Measurements from ENCODE around the gene COL5A2. TPM values are rescaled to one million over a fixed set of nuclear protein-coding genes. Genes with fewer than 3 reads are reported as not detected.

Gene COL5A2
- polyA plus RNA-seq, 4 donors, result 0.45 to 66.1 (median 7.8) TPM

- FAIRE-seq, result no peak
- no peaks in the 10 kb centered on the region for H3K9me3 ChIP-seq (ENCODE audit: control insufficient read depth in 2 of 2, insufficient read depth in 1 of 2, low read depth in 1 of 2, low read length in 1 of 2)
- H3K27me3 ChIP-seq (ENCODE audit: control insufficient read depth in 3 of 3, insufficient read depth in 3 of 3, low read length in 3 of 3), result no peaks in the 10 kb centered on the region
- H3K4me3 ChIP-seq (ENCODE audit: low read depth in 1 of 3, low read length in 3 of 3), result no peak overlapping the region
- no peaks in the 10 kb centered on the region for H3K4me1 ChIP-seq (ENCODE audit: control insufficient read depth in 3 of 3, insufficient read depth in 2 of 3, low read depth in 1 of 3, low read length in 2 of 3)
- no peak overlapping the region for H3K27ac ChIP-seq (ENCODE audit: low read depth in 1 of 3, low read length in 2 of 3)
- no peak for DNase-seq
- H3K36me3 ChIP-seq (ENCODE audit: control insufficient read depth in 3 of 3, insufficient read depth in 2 of 3, low read depth in 1 of 3, low read length in 3 of 3), result no peaks in the 10 kb centered on the region
- 90 to 97% (median 96%) methylated on average over 1 of the region's 1 CpG for WGBS, 3 donors
Measured at GRCh38 chr2:189137519-189137918, 42.0 kb downstream of the COL5A2 start.

GRCh38 chr2:189134485-189134884, 45.1 kb downstream of the COL5A2 start:
- no peak for FAIRE-seq
- no peaks in the 10 kb centered on the region for H3K27me3 ChIP-seq (ENCODE audit: control insufficient read depth in 3 of 3, insufficient read depth in 3 of 3, low read length in 3 of 3)
- 54 to 96% (median 90%) methylated on average over 4 of the region's 4 CpGs for WGBS, 3 donors

GRCh38 chr2:189131991-189132390, 47.6 kb downstream of the COL5A2 start:
- H3K4me1 ChIP-seq (ENCODE audit: control insufficient read depth in 3 of 3, insufficient read depth in 2 of 3, low read depth in 1 of 3, low read length in 2 of 3), result no peaks in the 10 kb centered on the region
- DNase-seq, result no peak
- no peaks in the 10 kb centered on the region for H3K27me3 ChIP-seq (ENCODE audit: control insufficient read depth in 3 of 3, insufficient read depth in 3 of 3, low read length in 3 of 3)
- no peak overlapping the region for H3K27ac ChIP-seq (ENCODE audit: low read depth in 1 of 3, low read length in 2 of 3)
- H3K9me3 ChIP-seq (ENCODE audit: control insufficient read depth in 2 of 2, insufficient read depth in 1 of 2, low read depth in 1 of 2, low read length in 1 of 2), result no peaks in the 10 kb centered on the region
- no peaks in the 10 kb centered on the region for H3K36me3 ChIP-seq (ENCODE audit: control insufficient read depth in 3 of 3, insufficient read depth in 2 of 3, low read depth in 1 of 3, low read length in 3 of 3)
- FAIRE-seq, result peak; percentile 5
- no peak overlapping the region for H3K4me3 ChIP-seq (ENCODE audit: low read depth in 1 of 3, low read length in 3 of 3)
- WGBS, 3 donors, result 66 to 76% (median 70%) methylated on average over 3 of the region's 3 CpGs

More at GRCh38 chr2:189134485-189134884, 45.1 kb downstream of the COL5A2 start:
- H3K9me3 ChIP-seq (ENCODE audit: control insufficient read depth in 2 of 2, insufficient read depth in 1 of 2, low read depth in 1 of 2, low read length in 1 of 2), result no peaks in the 10 kb centered on the region
- H3K4me1 ChIP-seq (ENCODE audit: control insufficient read depth in 3 of 3, insufficient read depth in 2 of 3, low read depth in 1 of 3, low read length in 2 of 3), result no peaks in the 10 kb centered on the region
- no peaks in the 10 kb centered on the region for H3K36me3 ChIP-seq (ENCODE audit: control insufficient read depth in 3 of 3, insufficient read depth in 2 of 3, low read depth in 1 of 3, low read length in 3 of 3)
- H3K27ac ChIP-seq (ENCODE audit: low read depth in 1 of 3, low read length in 2 of 3), result no peak overlapping the region
- no peak for DNase-seq
- H3K4me3 ChIP-seq (ENCODE audit: low read depth in 1 of 3, low read length in 3 of 3), result no peak overlapping the region

GRCh38 chr2:189129971-189130370, 49.6 kb downstream of the COL5A2 start:
- DNase-seq (no peak), FAIRE-seq (no peak)
- Histone ChIP-seq H3K27ac (ENCODE audit: low read depth in 1 of 3, low read length in 2 of 3) (no peak overlapping the region), H3K4me3 (ENCODE audit: low read depth in 1 of 3, low read length in 3 of 3) (no peak overlapping the region), H3K4me1 (ENCODE audit: control insufficient read depth in 3 of 3, insufficient read depth in 2 of 3, low read depth in 1 of 3, low read length in 2 of 3) (no peaks in the 10 kb centered on the region), H3K27me3 (ENCODE audit: control insufficient read depth in 3 of 3, insufficient read depth in 3 of 3, low read length in 3 of 3) (no peaks in the 10 kb centered on the region), H3K9me3 (ENCODE audit: control insufficient read depth in 2 of 2, insufficient read depth in 1 of 2, low read depth in 1 of 2, low read length in 1 of 2) (no peaks in the 10 kb centered on the region), H3K36me3 (ENCODE audit: control insufficient read depth in 3 of 3, insufficient read depth in 2 of 3, low read depth in 1 of 3, low read length in 3 of 3) (no peaks in the 10 kb centered on the region)
- WGBS, 3 donors, result 75 to 77% (median 76%) methylated on average over 2 of the region's 2 CpGs

- Histone ChIP-seq H3K9me3 (ENCODE audit: control insufficient read depth in 2 of 2, insufficient read depth in 1 of 2, low read depth in 1 of 2, low read length in 1 of 2) (no peaks in the 10 kb centered on the region), H3K27ac (ENCODE audit: low read depth in 1 of 3, low read length in 2 of 3) (no peak overlapping the region), H3K4me1 (ENCODE audit: control insufficient read depth in 3 of 3, insufficient read depth in 2 of 3, low read depth in 1 of 3, low read length in 2 of 3) (no peaks in the 10 kb centered on the region), H3K4me3 (ENCODE audit: low read depth in 1 of 3, low read length in 3 of 3) (no peak overlapping the region), H3K36me3 (ENCODE audit: control insufficient read depth in 3 of 3, insufficient read depth in 2 of 3, low read depth in 1 of 3, low read length in 3 of 3) (no peaks in the 10 kb centered on the region), H3K27me3 (ENCODE audit: control insufficient read depth in 3 of 3, insufficient read depth in 3 of 3, low read length in 3 of 3) (no peaks in the 10 kb centered on the region)
- DNase-seq (no peak), FAIRE-seq (no peak)
- 65 to 78% (median 76%) methylated on average over 4 of the region's 4 CpGs for WGBS, 3 donors
Measured at GRCh38 chr2:189128970-189129369, 50.6 kb downstream of the COL5A2 start.

GRCh38 chr2:189127756-189128155, 51.8 kb downstream of the COL5A2 start:
- no peak for FAIRE-seq
- 11 to 41% (median 29%) methylated on average over 1 of the region's 1 CpG for WGBS, 3 donors
- Histone ChIP-seq H3K27me3 (ENCODE audit: control insufficient read depth in 3 of 3, insufficient read depth in 3 of 3, low read length in 3 of 3) (no peaks in the 10 kb centered on the region), H3K4me3 (ENCODE audit: low read depth in 1 of 3, low read length in 3 of 3) (no peak overlapping the region), H3K27ac (ENCODE audit: low read depth in 1 of 3, low read length in 2 of 3) (no peak overlapping the region), H3K36me3 (ENCODE audit: control insufficient read depth in 3 of 3, insufficient read depth in 2 of 3, low read depth in 1 of 3, low read length in 3 of 3) (no peaks in the 10 kb centered on the region), H3K4me1 (ENCODE audit: control insufficient read depth in 3 of 3, insufficient read depth in 2 of 3, low read depth in 1 of 3, low read length in 2 of 3) (no peaks in the 10 kb centered on the region), H3K9me3 (ENCODE audit: control insufficient read depth in 2 of 2, insufficient read depth in 1 of 2, low read depth in 1 of 2, low read length in 1 of 2) (no peaks in the 10 kb centered on the region)
- no peak for DNase-seq

GRCh38 chr2:189125195-189125594, 54.4 kb downstream of the COL5A2 start:
- Histone ChIP-seq H3K4me1 (ENCODE audit: control insufficient read depth in 3 of 3, insufficient read depth in 2 of 3, low read depth in 1 of 3, low read length in 2 of 3) (no peaks in the 10 kb centered on the region), H3K9me3 (ENCODE audit: control insufficient read depth in 2 of 2, insufficient read depth in 1 of 2, low read depth in 1 of 2, low read length in 1 of 2) (no peaks in the 10 kb centered on the region), H3K27me3 (ENCODE audit: control insufficient read depth in 3 of 3, insufficient read depth in 3 of 3, low read length in 3 of 3) (no peaks in the 10 kb centered on the region), H3K4me3 (ENCODE audit: low read depth in 1 of 3, low read length in 3 of 3) (no peak overlapping the region), H3K27ac (ENCODE audit: low read depth in 1 of 3, low read length in 2 of 3) (no peak overlapping the region), H3K36me3 (ENCODE audit: control insufficient read depth in 3 of 3, insufficient read depth in 2 of 3, low read depth in 1 of 3, low read length in 3 of 3) (no peaks in the 10 kb centered on the region)
- DNase-seq, result no peak
- FAIRE-seq, result no peak

- no peak overlapping the region for H3K27ac ChIP-seq (ENCODE audit: low read depth in 1 of 3, low read length in 2 of 3)
- DNase-seq (no peak), FAIRE-seq (no peak)
- H3K4me3 ChIP-seq (ENCODE audit: low read depth in 1 of 3, low read length in 3 of 3), result no peak overlapping the region
- 75 to 90% (median 84%) methylated on average over 5 of the region's 5 CpGs for WGBS, 3 donors
- H3K36me3 ChIP-seq (ENCODE audit: control insufficient read depth in 3 of 3, insufficient read depth in 2 of 3, low read depth in 1 of 3, low read length in 3 of 3), result no peaks in the 10 kb centered on the region
- H3K27me3 ChIP-seq (ENCODE audit: control insufficient read depth in 3 of 3, insufficient read depth in 3 of 3, low read length in 3 of 3), result no peaks in the 10 kb centered on the region
- no peaks in the 10 kb centered on the region for H3K4me1 ChIP-seq (ENCODE audit: control insufficient read depth in 3 of 3, insufficient read depth in 2 of 3, low read depth in 1 of 3, low read length in 2 of 3)
- no peaks in the 10 kb centered on the region for H3K9me3 ChIP-seq (ENCODE audit: control insufficient read depth in 2 of 2, insufficient read depth in 1 of 2, low read depth in 1 of 2, low read length in 1 of 2)
Measured at GRCh38 chr2:189124175-189124574, 55.4 kb downstream of the COL5A2 start.

GRCh38 chr2:189118386-189118785, 61.2 kb downstream of the COL5A2 start:
- H3K4me3 ChIP-seq (ENCODE audit: low read depth in 1 of 3, low read length in 3 of 3), result no peak overlapping the region
- FAIRE-seq, result no peak
- no peaks in the 10 kb centered on the region for H3K9me3 ChIP-seq (ENCODE audit: control insufficient read depth in 2 of 2, insufficient read depth in 1 of 2, low read depth in 1 of 2, low read length in 1 of 2)
- no peaks in the 10 kb centered on the region for H3K4me1 ChIP-seq (ENCODE audit: control insufficient read depth in 3 of 3, insufficient read depth in 2 of 3, low read depth in 1 of 3, low read length in 2 of 3)
- no peaks in the 10 kb centered on the region for H3K27me3 ChIP-seq (ENCODE audit: control insufficient read depth in 3 of 3, insufficient read depth in 3 of 3, low read length in 3 of 3)
- no peaks in the 10 kb centered on the region for H3K36me3 ChIP-seq (ENCODE audit: control insufficient read depth in 3 of 3, insufficient read depth in 2 of 3, low read depth in 1 of 3, low read length in 3 of 3)
- no peak for DNase-seq
- H3K27ac ChIP-seq (ENCODE audit: low read depth in 1 of 3, low read length in 2 of 3), result no peak overlapping the region

All from small intestine (tissue), 7 donors.